Loucy (cell line): ENCODE measurements around the gene SORCS1.

Source experiments
- CTCF ChIP-seq: fragments of 200-600 bp; sonication (generic); conservative IDR thresholded peaks from 2 replicates; pipeline ENCODE4 v1.5.1; 2014; ENCODE audit warnings: mild to moderate bottlenecking, antibody characterized with exemption, low read length
- EZH2phosphoT487 ChIP-seq: fragments of 200-600 bp; IDR thresholded peaks from 2 replicates; pipeline ENCODE4 v1.6.1; 2018; ENCODE audit warnings: antibody characterized with exemption, mild to moderate bottlenecking, moderate library complexity, borderline replicate concordance

DNA sequence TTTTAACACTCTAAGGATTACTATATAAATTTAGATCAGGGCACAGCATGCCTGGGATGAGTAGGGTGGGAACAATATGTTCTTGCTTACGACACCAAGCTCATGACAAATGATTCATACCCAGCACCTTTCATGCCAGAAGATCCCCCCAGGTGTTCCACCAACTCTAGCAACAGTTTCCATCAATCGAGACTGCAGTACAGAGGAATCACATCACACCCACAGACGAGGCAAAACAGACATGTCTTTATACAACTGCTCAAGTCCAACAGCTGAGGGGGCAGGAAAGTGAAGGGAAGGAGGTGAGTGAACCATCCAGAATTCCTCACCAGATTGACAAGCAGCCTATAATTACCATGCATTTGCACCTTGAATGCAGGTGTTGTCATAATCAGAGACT, 3.6 kb downstream of the SORCS1 start:
- TF ChIP-seq CTCF (no peak), EZH2phosphoT487 (no peak)
